SK-N-SH (cell line): Measurements from ENCODE around the gene RNASET2. TPM values are rescaled to one million over a fixed set of nuclear protein-coding genes. Genes with fewer than 3 reads are reported as not detected.
A peak's percentile ranks its signal among the peaks of the same experiment; 100 is the strongest.

Experiments
- CTCF ChIA-PET: fragments of 300-600, 350-600 bp; formaldehyde crosslinking; extraction: SDS; loops from one replicate; lab custom pipeline; 2021; lab: Yijun Ruan, JAX
- POLR2A ChIA-PET: fragments of 350-600 bp; sonication (Branson Sonifier 250); formaldehyde crosslinking; extraction: SDS; loops from one replicate; lab custom pipeline; 2020; ENCODE audit warnings: antibody characterized with exemption, inconsistent platforms; lab: Yijun Ruan, JAX
- DNase-seq: peaks from one replicate; pipeline ENCODE4 v3.0.0; 2012
- H2AFZ ChIP-seq: fragments of 200-600 bp; sonication (generic); 2 replicates; pipeline ENCODE4 v1.8.1; 2016; ENCODE audit warnings: antibody characterized with exemption, mild to moderate bottlenecking, low read depth
- H3F3A ChIP-seq: fragments of 200-600 bp; sonication (generic); replicated peaks from 2 replicates; pipeline ENCODE3; 2016; ENCODE audit warnings: antibody characterized with exemption, mild to moderate bottlenecking; ENCODE audit not compliant: insufficient read depth
- H3K27ac ChIP-seq, 2 experiments: fragments of 200-500 bp in 1 of 2; fragments of 200-600 bp in 1 of 2; sonication (Bioruptor generic) in 1 of 2; sonication (generic), shearing (Covaris generic) in 1 of 2; 2 replicates each; pipeline versions ENCODE4 v1.5.1 to v1.6.1; 2014 to 2016; ENCODE audit warnings: low read depth in 2 of 2, inconsistent platforms in 1 of 2, low read length in 1 of 2, mild to moderate bottlenecking in 1 of 2, mixed read lengths in 1 of 2
- H3K27me3 ChIP-seq: fragments of 200-600 bp; sonication (generic), shearing (Covaris generic); 2 replicates; pipeline ENCODE4 v1.6.1; 2016; ENCODE audit warnings: mixed run types; ENCODE audit not compliant: insufficient read depth
- H3K36me3 ChIP-seq, 2 experiments: fragments of 200-500 bp in 1 of 2; fragments of 200-600 bp in 1 of 2; sonication (Bioruptor generic) in 1 of 2; sonication (generic) in 1 of 2; replicated peaks in 1 of 2; 2 replicates each; pipeline versions ENCODE3 to v1.5.1; 2014 to 2016; ENCODE audit warnings: low read length in 1 of 2, mild to moderate bottlenecking in 1 of 2; ENCODE audit not compliant: insufficient read depth in 2 of 2, control insufficient read depth in 1 of 2
- H3K4me1 ChIP-seq, 2 experiments: fragments of 200-500 bp in 1 of 2; fragments of 200-600 bp in 1 of 2; sonication (Bioruptor generic) in 1 of 2; sonication (generic), shearing (Covaris generic) in 1 of 2; 2 replicates each; pipeline versions ENCODE4 v1.5.1 to v1.6.1; 2014 to 2016; ENCODE audit warnings: low read depth in 1 of 2, low read length in 1 of 2, mixed run types in 1 of 2; ENCODE audit not compliant: insufficient read depth in 2 of 2, control insufficient read depth in 1 of 2
- H3K4me2 ChIP-seq: fragments of 200-600 bp; sonication (generic), shearing (Covaris generic); 2 replicates; pipeline ENCODE4 v1.6.1; 2017; ENCODE audit warnings: mixed run types
- H3K4me3 ChIP-seq, 2 experiments: fragments of 200-500 bp in 1 of 2; fragments of 200-600 bp in 1 of 2; sonication (Bioruptor generic) in 1 of 2; sonication (generic), shearing (Covaris generic) in 1 of 2; 2 replicates each; pipeline versions ENCODE4 v1.5.1 to v1.8.1; 2014 to 2016; ENCODE audit warnings: low read depth in 2 of 2, inconsistent platforms in 1 of 2, low read length in 1 of 2, mild to moderate bottlenecking in 1 of 2, mixed read lengths in 1 of 2, moderate library complexity in 1 of 2
- H3K79me2 ChIP-seq: fragments of 200-600 bp; sonication (generic); 2 replicates; pipeline ENCODE4 v1.8.1; 2017; ENCODE audit warnings: mild to moderate bottlenecking; ENCODE audit not compliant: insufficient read depth
- H3K9ac ChIP-seq: fragments of 200-600 bp; sonication (generic); 2 replicates; pipeline ENCODE4 v1.6.1; 2017; ENCODE audit warnings: mixed run types
- H3K9me2 ChIP-seq: fragments of 200-600 bp; sonication (generic); 2 replicates; pipeline ENCODE4 v1.6.1; 2017; ENCODE audit warnings: mixed run types
- H3K9me3 ChIP-seq: fragments of 200-600 bp; sonication (generic); 2 replicates; pipeline ENCODE4 v1.6.1; 2017; ENCODE audit warnings: mixed run types, mild to moderate bottlenecking, moderate library complexity
- H4K20me1 ChIP-seq: fragments of 200-600 bp; sonication (generic); 2 replicates; pipeline ENCODE4 v1.6.1; 2017; ENCODE audit warnings: mild to moderate bottlenecking, mixed run types; ENCODE audit not compliant: insufficient read depth
- ELF1 ChIP-seq: IDR thresholded peaks from 2 replicates; pipeline ENCODE4 v1.4.0; 2012
- EP300 ChIP-seq, 2 experiments: IDR thresholded peaks; 2 replicates each; pipeline versions ENCODE4 v1.4.0 to v1.6.1; 2012; ENCODE audit warnings: borderline replicate concordance in 1 of 2, low read depth in 1 of 2, low read length in 1 of 2
- EZH2phosphoT487 ChIP-seq: fragments of 200-600 bp; sonication (generic); IDR thresholded peaks from 2 replicates; pipeline ENCODE4 v1.6.1; 2017; ENCODE audit warnings: low read depth, mixed run types, mild to moderate bottlenecking, antibody characterized with exemption, moderate library complexity, borderline replicate concordance
- GABPA ChIP-seq: IDR thresholded peaks from 2 replicates; pipeline ENCODE4 v1.4.0; 2012; ENCODE audit warnings: low read depth, mild to moderate bottlenecking
- IRF3 ChIP-seq: fragments of 150-350 bp; IDR thresholded peaks from 2 replicates; pipeline ENCODE4 v1.6.1; 2016; ENCODE audit warnings: mild to moderate bottlenecking, low read depth, low read length
- MEF2A ChIP-seq: IDR thresholded peaks from 2 replicates; pipeline ENCODE4 v1.4.0; 2012; ENCODE audit warnings: low read depth, borderline replicate concordance
- MXI1 ChIP-seq: IDR thresholded peaks from 2 replicates; pipeline ENCODE4 v1.6.1; 2012; ENCODE audit warnings: mild to moderate bottlenecking, low read depth, low read length, improper control_type of control experiment
- NFIC ChIP-seq: IDR thresholded peaks from 2 replicates; pipeline ENCODE4 v1.4.0; 2012; ENCODE audit warnings: borderline replicate concordance
- REST ChIP-seq: IDR thresholded peaks from 2 replicates; pipeline ENCODE4 v1.6.1; 2012; ENCODE audit warnings: mild to moderate bottlenecking, low read depth, low read length, moderate library complexity
- TEAD4 ChIP-seq: IDR thresholded peaks from 2 replicates; pipeline ENCODE4 v1.4.0; 2012; ENCODE audit warnings: mild to moderate bottlenecking, borderline replicate concordance; ENCODE audit not compliant: insufficient read depth
- YY1 ChIP-seq: IDR thresholded peaks from 2 replicates; pipeline ENCODE4 v1.4.0; 2012; ENCODE audit warnings: low read depth, mild to moderate bottlenecking
- WGBS: methylation state at CpG from one replicate; pipeline ENCODE4 v1.1.6; 2017; ENCODE audit warnings: low lambda C conversion rate; 5-methylcytosine and 5-hydroxymethylcytosine counted together
- polyA plus RNA-seq, 3 experiments: library from polyadenylated mRNA; depleted of rRNA; stranded (reverse); fragments of >200 nt; gene quantifications; 2 replicates each; pipeline ENCODE4 v1.2.3, GENCODE V29; 2012

Gene RNASET2
- polyA plus RNA-seq, 1 of the 3 experiments (the other 2 are of a cell fraction), result 59.2 TPM

- TF ChIP-seq REST, result no peak
- no peak for TF ChIP-seq ELF1
Observed at GRCh38 chr6:166944666-166945256, 11.6 kb downstream of the RNASET2 start (continued).

GRCh38 chr6:166942393-166943168 lies 13.8 kb downstream of the RNASET2 start:
- H3K4me2 ChIP-seq, result no peak overlapping the region
- H3K36me3 ChIP-seq, result peaks cover 3 to 29% of the 10 kb centered on the region in 2 experiments
- WGBS, result 85% methylated on average over 14 of the region's 14 CpGs
- H3K9ac ChIP-seq, result no peak overlapping the region
- H3K9me3 ChIP-seq, result no peaks in the 10 kb centered on the region
- H3F3A ChIP-seq, result no peaks in the 10 kb centered on the region
- no peak overlapping the region for H3K4me3 ChIP-seq
- no peak overlapping the region for H2AFZ ChIP-seq
- H3K79me2 ChIP-seq, result no peaks in the 10 kb centered on the region
- H3K4me1 ChIP-seq, result no peaks in the 10 kb centered on the region
- H3K27me3 ChIP-seq, result no peaks in the 10 kb centered on the region
- H3K27ac ChIP-seq, result no peak overlapping the region
- ChIA-PET CTCF (interaction anchor here (1.5 kb wide), 1 partner anchor 9 kb away, joined by 7 read pairs; no protein-coding TSS in a partner anchor), POLR2A (interaction anchor here (0.6 kb wide), 1 partner anchor 507 kb away, joined by 3 read pairs; no protein-coding TSS in a partner anchor)
- H4K20me1 ChIP-seq, result no peaks in the 10 kb centered on the region
- no peaks in the 10 kb centered on the region for H3K9me2 ChIP-seq
- peak; percentile 55 for DNase-seq
- no peak for TF ChIP-seq TEAD4
- TF ChIP-seq MEF2A, result no peak
- TF ChIP-seq YY1, result no peak
- no peak for TF ChIP-seq REST
- TF ChIP-seq IRF3, result no peak
- TF ChIP-seq NFIC, result no peak
- no peak for TF ChIP-seq GABPA
- no peak for TF ChIP-seq EZH2phosphoT487
- no peak for TF ChIP-seq EP300 (IDR thresholded peaks at IDR 0.05; ENCODE audit: borderline replicate concordance in 1 of 2, low read depth in 1 of 2, low read length in 1 of 2)
- TF ChIP-seq MXI1, result no peak
